Stimulated activated CD4-positive, alpha-beta T cell treated with anti-CD3 and anti-CD28 coated beads, Interleukin-4, amount 100 ng/mL, for 24 hours (primary cell): ENCODE results near the gene NRGN.

Source experiments
- DNase-seq: peaks from one replicate; pipeline ENCODE4 v3.0.0-alpha.2; 2020

The NRGN gene

DNA sequence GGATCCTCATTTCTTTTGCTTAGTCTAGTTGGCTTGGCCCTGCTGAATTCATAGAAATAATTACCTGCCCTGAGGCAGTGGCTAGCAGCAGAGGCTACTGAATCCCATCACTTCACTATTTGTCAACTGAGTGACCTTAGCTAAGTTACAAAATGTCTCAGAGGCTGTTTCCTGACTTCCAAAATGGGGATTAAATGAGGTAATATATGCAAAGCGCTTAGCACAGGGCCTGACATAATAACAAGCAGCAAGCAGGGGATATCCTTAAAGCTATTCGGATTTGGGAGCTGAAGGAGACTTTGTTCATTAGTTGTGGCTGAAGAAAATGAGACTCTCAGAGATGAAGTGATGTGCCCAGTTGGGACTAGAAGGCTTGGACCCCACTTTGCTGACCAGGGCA, 2.8 kb downstream of the NRGN start:
- no peak for DNase-seq

DNA sequence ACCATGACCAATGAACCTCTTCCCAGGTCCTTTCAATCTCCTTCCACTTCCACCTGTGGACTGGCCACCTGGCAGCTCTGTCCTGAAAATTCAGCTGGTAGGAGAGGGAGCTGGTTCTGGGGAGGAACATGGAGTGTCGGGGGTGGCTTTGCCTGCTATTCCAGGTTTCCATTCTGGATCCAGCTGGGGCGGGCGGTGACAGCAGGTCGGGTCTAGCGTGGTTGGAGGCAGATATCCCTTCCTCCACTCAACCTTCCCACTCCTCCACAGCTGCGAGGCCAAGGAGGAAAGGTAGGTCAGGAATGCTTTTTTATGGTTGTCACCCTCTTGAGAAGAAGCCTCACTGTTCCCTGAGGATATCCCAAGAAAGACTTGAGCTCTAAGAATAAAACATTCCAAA, 3.3 kb downstream of the NRGN start:
- DNase-seq: no peak

DNA sequence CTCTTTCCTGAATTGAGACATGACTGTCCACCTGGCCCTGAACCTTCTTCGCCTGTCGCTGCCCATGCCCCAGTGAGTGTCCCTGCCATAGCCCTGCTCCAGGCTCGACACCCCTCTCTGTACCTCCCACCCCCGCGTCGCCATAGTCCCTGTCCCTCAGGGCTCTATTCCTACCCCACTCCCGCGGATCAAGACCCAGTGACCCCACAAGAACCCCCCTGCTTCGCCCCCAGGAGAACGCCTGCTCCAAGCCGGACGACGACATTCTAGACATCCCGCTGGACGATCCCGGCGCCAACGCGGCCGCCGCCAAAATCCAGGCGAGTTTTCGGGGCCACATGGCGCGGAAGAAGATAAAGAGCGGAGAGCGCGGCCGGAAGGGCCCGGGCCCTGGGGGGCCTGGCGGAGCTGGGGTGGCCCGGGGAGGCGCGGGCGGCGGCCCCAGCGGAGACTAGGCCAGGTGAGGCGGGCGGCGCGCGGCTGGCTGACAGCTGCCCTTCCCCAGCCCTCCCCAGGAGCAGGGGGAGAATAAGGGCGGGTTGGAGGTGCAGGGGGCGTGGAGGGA, 5.6 kb downstream of the NRGN start:
- DNase-seq: no peak

DNA sequence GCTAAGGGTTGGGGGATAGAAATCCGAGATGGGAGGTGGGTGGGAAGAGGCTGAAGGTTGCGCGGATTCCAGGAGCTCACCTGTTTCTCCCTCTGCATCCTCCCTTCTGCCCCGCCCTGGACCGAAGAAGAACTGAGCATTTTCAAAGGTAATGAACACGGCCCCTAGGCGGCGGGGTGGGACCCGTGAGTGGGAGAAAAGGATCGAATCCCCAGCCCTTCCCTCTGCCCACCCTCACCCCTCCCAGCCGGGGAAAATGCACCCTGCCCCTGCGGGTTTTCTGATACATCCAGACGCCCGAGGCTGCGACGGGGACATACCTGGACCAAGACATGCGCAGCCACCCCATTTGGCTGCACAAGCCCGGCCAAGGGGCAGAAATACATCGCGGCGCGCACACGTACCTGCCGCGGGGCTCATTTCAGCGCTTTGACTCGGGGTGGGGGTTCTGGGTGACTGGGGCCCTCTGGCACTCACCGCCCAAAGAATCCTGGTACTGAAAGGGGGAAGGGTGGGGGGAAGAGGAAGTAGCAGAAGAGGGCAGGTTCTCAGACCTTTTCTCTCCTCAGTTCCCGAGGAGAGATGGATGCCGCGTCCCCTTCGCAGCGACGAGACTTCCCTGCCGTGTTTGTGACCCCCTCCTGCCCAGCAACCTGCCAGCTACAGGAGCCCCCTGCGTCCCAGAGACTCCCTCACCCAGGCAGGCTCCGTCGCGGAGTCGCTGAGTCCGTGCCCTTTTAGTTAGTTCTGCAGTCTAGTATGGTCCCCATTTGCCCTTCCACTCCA, 6.3 kb downstream of the NRGN start:
- DNase-seq: peak; percentile 32

DNA sequence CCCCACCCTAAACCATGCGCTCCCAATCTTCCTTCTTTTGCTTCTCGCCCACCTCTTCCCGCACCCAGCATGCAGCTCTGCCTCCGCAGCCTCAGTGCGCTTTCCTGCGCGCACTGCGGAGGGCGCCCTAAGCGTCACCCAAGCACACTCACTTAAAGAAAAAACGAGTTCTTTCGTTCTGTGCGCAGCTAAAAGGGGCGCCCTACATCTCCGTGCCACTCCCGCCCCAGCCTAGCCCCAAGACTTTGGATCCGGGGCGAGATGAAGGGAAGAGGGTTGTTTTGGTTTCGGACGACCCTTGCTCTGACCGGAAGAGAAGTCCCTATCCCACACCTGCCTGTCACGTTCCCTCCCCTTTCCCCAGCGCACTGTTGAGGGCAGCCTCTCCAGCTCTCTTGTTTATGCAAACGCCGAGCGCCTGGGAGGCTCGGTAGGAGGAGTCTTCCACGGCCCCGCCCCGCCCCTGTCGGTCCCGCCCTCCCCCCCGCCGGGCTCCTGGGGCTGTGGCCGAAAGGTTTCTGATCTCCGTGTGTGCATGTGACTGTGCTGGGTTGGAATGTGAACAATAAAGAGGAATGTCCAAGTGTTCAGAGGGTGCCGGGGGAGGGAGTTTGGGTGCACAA, 7.0 kb downstream of the NRGN start:
- DNase-seq: peak; percentile 76

GRCh38 chr11:124747406-124748099, 7.8 kb downstream of the NRGN start:
- DNase-seq: no peak

- DNase-seq: no peak
These were observed 8.3 kb downstream of the NRGN start for GRCh38 chr11:124748100-124748418.

GRCh38 chr11:124748481-124749343, 9.0 kb downstream of the NRGN start:
- DNase-seq: no peak

DNA sequence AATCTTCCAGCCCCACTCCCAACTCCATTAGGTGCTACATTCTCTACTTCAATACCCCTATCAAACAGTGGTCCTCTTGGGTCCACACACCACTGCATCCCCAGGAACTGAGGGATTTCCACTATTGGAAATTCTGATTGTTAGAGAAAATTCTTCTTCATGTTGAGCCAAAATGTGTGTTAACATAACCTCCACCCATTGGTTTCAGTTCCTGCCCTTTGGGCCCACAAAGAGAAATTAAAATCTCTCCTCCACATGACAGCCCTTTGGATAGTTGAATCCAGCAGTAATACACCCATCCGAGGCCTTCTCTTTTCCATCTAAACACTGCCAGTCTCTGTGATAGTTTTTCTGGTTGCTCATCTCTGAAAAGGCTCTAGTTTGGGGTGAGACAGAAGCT, 10.2 kb downstream of the NRGN start:
- DNase-seq: no peak

- no peak for DNase-seq
These were observed 11.6 kb downstream of the NRGN start for GRCh38 chr11:124751391-124751740.

GRCh38 chr11:124751741-124752470, 12.2 kb downstream of the NRGN start, which contains the start of gene VSIG2:
Gene VSIG2, minus strand, starts transcription at chr11:124752255. Its CDS starts 118 bp downstream, at chr11:124752137.
- DNase-seq: no peak

DNA sequence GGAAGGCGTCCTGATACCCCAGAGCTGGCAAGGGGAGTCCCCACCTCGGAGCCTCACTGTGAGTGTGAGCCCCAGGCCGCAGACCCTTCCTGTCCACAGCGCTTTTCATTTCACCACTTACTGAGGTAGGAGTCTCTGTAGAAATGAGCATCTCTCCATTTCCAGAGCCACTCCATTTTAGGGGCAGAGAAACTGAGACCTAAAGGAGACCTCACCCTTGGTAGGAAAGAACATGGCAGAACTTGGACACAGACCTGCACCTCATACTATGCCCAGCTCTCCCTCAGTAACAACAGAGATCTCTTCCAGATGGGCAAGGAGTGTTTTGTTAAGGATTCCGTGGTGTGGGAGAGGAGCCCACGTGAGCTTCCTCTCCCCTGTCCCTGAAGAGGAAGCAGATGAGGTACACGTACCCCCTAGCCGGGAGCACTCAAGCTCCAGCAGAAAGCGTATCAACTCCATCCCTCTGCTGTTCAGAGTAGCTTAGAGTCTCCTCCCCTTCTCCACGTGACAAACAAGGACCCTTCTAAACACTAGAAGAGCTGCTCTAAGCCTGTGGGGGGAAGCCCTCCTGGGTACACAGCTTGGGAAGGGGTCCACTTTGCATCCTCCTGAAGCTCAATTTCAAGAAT, 12.8 kb downstream of the NRGN start:
- no peak for DNase-seq

GRCh38 chr11:124753205-124753604, 13.5 kb downstream of the NRGN start:
- no peak for DNase-seq

DNA sequence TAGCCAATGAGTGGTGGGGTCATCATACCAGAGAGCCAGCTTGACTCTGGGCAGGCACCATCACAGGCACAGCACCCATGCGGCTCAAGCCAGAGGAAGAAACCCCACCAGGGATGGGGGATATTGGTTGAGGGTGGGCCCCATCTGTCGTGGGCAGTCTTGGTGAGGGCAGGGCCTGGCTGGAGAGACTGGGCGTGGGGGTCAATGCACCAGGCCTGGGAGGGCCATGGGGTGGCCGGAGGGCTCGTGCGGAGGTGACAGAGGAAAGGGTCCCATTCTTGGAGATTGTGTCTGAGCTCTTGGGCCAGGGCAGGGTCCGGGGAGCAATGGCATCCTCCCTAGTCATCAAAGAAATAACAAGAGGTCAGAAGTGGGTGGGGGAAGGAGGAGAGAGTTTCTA, 13.9 kb downstream of the NRGN start:
- no peak for DNase-seq

DNA sequence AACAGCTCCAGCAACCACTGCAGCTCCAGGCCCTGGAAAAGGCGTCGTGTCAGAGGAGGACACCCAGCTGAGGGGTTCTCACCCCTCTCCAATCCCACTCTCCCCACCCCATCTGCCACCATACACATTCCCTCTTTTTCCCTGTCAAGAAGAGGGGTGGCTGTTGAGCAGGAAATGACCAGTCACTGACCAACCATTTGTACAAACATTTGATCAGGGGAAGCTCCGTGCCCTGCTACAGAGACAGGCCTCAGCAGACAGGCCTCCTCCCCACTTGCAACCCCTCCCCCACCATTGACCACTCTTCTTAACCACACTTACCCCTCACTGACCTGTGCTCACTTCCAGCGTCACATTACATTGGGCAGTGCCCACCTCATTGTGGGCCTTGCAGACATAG, 14.6 kb downstream of the NRGN start:
- no peak for DNase-seq

GRCh38 chr11:124754710-124755109, 15.0 kb downstream of the NRGN start:
- no peak for DNase-seq

- DNase-seq: no peak
These were observed 16.5 kb downstream of the NRGN start for GRCh38 chr11:124756033-124756752.

GRCh38 chr11:124756753-124757227, 17.0 kb downstream of the NRGN start:
- no peak for DNase-seq

DNA sequence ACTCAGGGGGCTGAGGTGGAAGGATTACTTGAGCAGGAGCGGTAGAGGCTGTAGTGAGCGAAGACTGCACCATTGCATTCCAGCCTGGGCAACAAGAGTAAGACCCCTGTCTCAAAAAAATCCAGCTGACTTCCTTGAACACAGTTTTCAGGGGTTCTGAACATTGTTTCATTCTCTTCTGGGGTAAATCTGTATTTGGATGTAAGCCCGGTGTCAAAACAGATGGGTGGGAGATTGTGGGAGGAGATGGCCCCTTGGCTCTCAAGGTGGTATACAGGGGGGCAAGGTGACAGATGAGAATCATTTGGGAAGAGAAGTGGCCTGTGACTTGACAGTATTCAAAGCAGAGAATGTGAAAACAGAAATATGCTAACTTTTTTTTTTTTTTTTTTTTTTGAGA, 17.6 kb downstream of the NRGN start:
- DNase-seq: no peak

GRCh38 chr11:124758355-124759265, 18.9 kb downstream of the NRGN start:
- DNase-seq: peak; percentile 67
